GM19438 (cell line): ENCODE data around the gene ABO.
"Not testable (repeated sequence)": the region's sequence is repeated elsewhere in the genome, so short reads cannot be mapped to it uniquely, and the experiment has no call there.

Experiments
- ATAC-seq: cut with Tn5 transposase; IDR thresholded peaks from one replicate; pipeline ENCODE4 v1.9.1; 2021; ENCODE audit warnings: low read depth; ENCODE audit not compliant: unreplicated experiment

The ABO gene

DNA sequence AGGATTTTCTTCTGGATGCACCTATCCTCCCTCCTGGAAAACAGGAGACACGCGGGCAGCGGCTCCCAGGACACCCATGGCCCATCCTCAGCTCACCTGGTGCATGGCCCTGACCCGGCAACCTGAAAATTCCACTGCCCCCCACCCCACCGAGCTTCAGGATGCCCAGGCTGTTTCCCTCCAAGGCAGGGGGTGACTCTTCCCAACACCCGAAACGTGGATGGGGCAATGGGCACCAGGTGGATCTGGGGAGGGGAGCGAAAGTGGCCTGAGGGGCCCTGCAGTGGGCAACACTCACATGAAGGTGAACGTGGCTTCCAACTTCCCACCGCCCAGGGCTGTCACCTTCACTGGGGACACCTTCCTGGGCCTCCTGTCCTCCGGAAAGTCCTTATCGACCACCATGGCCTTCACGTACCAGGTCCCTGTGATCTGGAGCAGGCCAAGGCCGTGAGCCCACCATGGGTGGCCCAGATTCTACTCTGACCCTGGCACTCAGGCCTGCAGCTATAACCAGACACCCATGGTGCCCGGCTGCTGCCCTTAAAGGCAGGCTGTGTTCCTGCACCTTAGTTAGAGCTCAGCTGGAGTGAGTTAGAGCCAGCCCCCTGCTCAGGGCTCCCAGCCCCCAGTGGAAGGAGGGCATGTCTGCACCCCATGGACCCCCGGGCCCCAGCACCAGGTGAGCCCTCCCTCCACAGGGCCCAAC is 66.7 kb downstream of the ABO start:
- ATAC-seq, result not testable (repeated sequence)

- ATAC-seq, result no peak
Measured at GRCh38 chr9:133207540-133208170, 67.3 kb downstream of the ABO start.

DNA sequence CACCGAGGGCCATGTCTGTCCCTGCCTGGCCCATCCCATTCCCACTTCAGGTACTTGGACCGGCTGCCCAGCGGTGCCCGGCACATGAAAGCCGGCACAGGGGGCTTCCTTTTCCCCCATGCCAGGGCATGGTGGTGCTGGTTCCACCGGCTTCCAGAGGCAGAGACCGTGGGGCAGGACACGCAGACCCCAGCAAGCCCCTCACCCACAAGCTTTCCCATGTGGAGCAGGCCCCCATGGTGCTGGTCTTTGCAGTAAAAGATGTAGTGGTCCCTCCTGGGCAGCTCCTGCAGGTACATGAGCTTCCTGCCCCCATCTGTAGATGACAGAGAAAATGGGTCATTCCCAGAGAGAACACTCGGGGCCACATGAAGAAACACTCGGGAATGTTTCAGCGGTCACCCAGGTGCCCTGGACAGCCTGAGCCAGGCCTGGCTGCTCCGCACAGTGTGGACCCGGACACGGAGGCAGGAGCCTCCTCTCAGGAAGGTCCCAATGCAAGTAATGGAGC is 67.9 kb downstream of the ABO start:
- no peak for ATAC-seq

GRCh38 chr9:133205996-133206931 is 68.7 kb downstream of the ABO start:
- no peak for ATAC-seq

GRCh38 chr9:133205481-133205887 is 69.5 kb downstream of the ABO start:
- ATAC-seq, result not testable (repeated sequence)
